GM18519 (cell line): Measurements from ENCODE around the gene DAB2IP.
"Not testable (repeated sequence)": the region's sequence is repeated elsewhere in the genome, so short reads cannot be mapped to it uniquely, and the experiment has no call there.

ENCODE experiments used
- ATAC-seq: cut with Tn5 transposase; IDR thresholded peaks from one replicate; pipeline ENCODE4 v1.9.1; 2021; ENCODE audit warnings: mild to moderate bottlenecking, moderate library complexity; ENCODE audit not compliant: unreplicated experiment, low FRiP score

DAB2IP gene

DNA sequence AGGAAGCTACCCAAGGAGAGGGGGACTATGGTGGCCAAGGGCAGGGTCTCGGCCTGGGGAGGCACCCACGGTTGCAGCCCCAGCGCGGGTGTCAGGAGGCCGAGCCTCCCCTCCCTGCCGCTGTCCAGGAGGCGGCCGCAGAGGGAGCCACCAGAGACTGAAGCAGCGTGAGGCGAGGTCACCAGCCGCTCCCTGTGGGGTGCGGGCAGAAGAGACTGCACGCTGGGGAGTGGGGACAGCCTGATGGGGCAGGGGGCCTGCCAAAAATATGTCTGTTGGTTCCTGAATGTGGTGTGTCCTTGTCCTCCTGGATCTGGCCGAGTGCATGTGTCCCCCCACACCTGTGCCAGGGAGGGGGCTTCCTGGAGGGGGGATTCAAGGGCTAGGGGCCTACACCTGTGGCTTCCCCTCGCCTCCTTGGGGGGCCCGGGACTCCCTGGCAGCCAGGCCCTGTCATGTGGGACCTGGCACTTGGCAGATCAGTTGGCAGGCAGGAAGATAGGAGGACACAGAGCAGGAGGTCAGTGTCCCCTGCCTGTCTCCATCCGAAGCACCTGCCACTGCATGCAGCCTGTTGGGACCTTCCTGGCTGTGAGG, 131.2 kb downstream of the DAB2IP start:
- no peak for ATAC-seq

DNA sequence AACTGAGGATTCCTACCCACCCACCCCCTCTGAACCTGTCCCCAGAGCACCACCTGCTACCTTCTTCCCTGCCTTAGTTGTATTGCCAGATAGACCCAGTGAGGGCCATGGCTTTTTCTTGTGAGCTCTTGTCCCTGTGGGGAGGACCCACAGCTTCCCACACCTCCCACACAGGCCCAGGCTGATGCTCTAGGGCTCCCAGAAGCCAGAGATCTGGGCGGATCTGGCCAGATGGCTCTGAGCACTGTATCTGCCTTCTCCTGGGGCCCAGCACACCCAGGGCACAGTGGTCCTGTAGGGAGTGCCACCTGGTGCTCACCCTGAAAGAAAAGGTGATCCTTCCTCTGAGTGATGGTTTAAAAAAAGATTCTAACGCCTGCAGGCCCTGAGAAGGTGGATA, 131.7 kb downstream of the DAB2IP start:
- no peak for ATAC-seq

DNA sequence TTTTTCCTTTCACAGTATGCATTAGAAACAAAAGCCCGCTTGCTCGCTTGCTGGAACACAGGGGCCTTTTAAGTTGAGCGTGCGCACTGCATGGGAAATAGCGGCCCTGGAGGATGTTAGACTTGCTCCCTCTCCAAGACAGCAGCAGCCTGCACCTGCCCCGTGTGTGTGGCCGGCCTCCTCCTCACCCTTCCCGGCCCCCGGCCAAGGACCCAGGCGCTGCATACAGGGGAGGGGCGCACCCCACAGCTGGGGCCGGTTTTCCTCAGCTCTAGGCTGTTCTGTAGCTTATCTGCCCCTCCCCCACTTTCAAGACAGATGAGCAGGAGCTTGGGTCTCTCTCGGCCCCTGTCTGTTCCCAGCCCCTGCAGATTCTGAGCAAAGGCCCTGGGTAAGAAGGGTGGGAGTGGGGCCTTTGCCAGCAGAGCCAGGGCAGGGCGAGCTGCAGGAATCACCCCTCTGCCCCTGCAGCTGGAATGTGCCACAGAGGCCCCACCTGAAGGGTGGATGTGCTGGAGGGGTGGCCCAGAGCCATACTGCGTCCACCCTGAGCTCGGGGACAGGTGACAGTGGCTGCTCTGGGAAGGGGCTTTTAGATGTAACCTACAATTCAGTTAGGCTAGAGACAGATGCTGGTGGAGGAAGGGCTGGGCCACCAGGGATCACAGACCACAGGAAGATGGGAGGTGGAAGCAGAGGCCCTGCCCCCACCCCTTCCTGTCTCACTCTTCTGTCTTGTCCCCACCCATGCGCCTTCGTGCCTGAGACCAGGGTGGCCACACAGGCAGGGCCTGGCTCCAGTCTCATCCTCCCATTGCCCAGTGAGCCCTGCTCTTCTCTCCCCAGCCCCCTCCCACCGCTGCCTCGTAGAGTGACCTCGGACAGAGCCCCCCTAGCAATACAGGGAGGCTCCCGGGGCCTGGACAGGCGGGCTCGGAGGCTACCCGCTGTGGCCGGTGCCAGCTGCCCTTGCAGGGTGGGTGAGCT, 132.4 kb downstream of the DAB2IP start:
- no peak for ATAC-seq

DNA sequence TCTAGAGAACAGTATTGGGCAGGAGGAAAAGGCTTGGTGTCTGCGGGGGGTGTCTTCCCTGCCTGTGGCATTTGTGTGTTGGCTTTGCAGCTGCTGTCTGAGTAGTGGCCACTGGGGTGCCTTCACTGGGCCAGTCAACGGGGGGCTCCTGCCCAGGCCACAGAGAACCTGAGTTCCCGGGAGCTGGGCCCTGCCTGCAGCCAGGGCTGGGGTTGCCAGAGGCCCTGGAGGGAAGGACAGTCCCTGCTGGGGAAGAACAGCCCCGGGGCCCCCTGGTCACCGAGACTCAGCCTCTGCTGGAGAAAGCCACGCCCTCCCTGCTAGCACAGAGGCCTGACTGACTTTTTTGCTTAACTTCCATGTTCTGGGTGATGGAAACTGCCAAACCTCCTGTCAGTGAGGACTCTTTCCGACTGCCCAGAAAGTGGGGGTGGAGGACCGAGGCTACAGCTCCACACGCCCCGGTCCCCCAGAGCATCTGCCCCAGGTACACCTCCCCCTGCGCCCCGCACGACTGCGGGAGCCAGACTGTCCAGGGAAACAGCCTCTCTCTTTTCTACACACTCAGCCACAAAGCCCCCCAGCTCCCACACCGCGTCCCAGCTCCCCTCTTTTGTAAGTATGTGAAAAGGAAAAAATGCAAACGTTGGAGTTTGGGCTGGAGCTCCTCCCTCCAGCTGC, 133.4 kb downstream of the DAB2IP start:
- ATAC-seq = no peak

DNA sequence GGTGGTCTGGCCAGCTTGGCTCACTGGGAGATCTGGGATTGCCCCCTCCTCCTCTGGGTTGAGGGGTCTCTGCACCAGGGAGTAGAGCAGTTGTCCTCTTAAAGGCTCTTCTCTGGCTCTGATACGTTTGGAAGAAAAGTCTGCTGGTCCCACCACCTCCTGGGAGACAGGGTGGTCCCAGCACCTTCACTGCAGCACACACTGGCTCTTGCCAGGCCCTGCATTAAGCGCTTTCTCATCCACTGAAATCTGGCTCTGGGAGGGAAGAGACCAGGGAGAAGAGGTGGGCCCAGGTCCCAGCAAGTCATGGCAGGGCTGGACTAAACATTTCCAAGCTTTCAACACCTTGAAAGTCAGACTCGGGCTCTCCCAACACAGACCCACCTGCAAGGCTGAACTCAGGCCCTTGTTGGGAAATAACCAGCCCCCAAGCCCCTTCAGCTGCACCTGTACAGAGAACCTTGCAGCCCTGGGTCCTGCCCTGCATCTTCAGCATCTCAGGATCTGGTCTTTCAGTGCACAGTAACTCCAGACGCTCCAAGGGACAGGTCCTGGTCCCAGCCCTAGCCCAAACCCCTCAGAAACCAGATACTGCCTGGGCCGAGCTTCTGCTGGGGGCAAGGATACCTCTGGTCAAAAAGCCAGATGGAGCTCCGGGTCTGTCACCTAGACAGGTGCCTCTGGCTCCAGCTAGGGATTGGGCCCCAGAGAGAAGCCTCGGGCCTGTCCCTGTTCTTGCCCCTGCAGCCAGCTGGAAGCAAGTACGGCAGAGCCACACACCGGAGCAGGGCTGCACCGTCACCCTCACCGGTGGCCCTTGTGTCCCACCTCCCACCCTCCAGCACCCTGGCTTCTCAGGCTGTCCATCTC, 134.5 kb downstream of the DAB2IP start:
- ATAC-seq = no peak

DNA sequence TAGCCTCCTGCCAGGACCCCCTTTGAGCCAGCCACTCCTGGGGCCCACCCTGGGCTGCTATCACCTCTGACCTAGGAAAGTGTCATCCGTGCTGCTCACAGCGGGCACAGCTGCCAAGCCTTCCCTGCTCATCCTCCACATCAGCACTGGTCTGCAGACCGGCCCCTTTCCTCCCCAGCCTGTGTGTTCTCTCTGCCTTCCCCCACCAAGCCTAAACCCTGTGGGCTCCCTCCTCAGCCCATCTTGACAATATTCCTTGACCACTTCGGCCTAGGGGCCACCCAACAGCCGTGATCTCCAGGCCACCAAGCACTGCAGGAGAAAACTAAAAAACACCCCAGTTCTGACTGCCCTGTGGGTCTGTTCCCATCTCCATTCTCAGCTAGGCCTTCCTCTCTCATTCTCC, 135.1 kb downstream of the DAB2IP start:
- ATAC-seq = no peak

DNA sequence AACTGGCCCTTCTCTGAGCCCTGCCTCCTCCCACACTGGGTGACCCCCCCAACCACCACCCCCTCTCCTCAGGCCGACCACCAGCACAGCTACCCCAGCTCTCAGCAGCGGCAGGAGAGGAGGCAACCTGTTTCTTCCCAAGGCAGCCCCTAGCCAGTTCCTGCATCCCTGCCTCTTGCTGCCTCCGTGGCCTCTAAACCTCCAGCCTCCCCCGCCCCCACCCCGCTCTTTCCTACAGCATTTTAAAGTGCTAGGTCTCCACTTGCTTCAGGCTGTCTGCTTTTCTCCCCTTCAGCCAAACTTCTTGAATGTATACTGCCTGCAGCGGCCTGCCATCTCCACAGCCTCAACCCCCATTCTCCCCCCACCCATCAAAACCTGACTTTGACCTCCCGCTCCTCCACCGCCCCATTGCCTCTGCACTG, 135.6 kb downstream of the DAB2IP start:
- ATAC-seq = no peak

DNA sequence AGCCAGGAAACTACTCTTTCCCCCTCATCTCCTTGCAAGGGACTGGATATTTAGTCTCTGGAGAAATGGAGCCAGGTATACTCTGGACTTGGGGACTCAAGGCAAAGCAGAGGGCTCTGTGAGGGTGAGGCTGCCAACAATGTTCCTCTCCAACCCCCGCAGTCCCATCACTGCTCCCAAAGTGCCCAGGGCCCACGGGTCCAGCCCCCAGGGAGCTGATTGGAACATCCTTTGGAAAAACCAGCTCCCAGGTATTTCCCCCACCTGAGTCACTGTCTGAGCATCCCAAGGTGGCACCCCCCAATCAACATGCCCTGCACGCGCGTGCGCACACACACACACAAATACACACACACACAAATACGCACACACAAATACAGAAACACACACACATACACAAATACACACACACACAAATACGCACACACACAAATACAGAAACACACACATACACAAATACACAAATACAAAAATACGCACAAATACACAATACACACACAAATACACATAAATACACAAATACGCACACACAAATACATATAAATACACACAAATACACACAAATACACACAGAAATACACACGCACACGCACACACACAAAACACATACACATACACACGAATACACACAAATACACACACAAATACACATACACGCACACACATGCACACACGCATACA, 137.4 kb downstream of the DAB2IP start:
- ATAC-seq = no peak

DNA sequence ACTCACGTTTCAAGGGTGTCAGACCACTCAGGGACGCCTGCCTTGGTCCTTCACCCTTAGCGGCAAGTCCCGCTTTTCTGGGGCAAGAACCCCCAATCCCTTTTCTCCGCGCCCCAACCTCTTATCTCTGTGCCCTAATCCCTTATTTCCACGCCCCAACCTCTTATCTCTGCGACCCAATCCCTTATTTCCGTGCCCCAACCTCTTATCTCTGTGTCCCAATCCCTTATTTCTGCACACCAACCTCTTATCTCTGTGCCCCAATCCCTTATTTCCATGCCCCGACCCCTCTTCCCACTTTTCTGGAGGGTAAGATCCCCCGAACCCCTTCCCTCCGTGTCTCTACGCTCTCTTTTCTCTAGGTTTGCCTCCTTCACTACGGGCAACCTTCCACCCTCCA, 139.4 kb downstream of the DAB2IP start:
- ATAC-seq = no peak

DNA sequence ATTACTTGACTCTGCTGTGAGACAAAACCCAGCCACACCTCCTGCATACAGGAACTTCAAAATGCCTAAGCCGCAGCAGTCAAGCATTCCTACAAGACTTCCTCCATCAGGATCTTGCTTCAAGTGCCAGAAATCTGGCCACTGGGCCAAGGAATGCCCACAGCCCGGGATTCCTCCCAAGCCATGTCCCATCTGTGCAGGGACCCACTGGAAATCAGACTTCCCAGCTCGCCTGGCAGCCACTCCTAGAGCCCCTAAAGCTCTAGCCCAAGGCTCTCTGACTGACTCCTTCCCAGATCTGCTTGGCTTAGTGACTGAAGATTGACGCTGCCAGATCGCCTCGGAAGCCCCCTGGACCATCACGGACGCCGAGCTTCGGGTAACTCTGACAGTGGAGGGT, 141.0 kb downstream of the DAB2IP start:
- ATAC-seq = not testable (repeated sequence)

DNA sequence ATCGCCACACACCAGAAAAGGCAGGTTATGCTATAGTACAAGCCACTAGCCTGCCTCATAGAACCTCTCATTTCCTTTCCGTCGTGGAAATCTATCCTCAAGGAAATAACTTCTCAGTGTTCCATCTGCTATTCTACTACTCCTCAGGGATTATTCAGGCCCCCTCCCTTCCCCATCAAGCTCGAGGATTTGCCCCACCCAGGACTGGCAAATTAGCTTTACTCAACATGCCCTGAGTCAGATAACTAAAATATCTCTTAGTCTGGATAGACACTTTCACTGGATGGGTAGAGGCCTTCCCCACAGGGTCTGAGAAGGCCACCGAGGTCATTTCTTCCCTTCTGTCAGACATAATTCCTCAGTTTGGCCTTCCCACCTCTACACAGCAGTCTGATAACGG, 142.9 kb downstream of the DAB2IP start:
- not testable (repeated sequence) for ATAC-seq

DNA sequence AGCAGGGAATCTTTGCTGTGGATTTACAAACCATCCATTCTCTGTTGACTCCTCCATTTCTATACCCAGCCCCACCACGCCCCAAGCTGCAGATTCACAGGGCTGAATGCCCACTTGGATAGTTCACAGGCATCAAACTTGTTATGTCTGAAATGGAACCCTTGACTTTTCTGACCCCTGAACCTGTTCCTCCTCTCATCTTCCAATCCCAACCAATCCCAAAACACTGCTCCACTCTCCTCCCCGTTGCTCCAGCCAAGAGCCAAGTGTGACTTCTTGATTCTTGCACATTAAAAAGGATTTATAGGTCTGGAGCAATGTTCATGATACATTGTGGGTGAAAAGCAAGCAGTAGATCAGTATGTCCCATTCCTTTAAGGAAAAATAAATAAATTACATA, 145.6 kb downstream of the DAB2IP start:
- ATAC-seq = no peak

DNA sequence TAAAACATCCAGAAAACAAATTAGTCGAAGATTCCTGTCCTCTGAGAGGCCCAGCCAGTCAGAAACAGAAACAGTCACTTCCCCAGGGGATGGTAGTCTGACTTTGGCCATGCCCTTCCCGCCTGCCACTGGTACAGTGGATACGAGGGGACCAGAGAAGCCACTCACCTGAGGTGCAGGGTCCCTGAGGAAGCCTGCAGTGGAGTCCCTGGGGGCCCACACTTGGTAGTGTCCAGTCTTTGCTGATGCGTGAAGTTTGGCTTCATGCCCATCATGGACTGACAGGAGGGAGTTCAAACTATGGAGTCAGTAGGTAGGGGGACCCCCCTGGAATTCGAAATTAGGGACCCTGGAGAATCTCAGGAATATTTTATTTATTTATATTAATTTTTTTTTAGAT, 147.5 kb downstream of the DAB2IP start:
- ATAC-seq = no peak

DNA sequence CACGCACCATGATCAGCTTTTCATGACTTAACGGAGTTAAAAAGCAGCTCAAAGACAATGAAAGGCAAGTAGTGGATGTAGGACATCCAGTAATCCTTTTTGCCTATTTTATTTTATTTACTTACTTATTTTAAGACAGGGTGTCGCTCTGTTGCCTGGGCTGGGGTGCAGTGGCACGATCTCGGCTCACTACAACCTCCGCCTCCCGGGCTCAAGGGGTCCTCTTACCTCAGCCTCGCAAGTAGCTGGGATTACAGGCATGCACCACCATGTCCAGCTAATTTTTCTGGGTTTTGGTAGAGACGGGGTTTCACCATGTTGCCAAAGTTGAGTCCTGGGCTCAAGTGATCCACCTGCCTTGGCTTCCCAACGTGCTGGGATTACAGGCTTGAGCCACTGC, 148.9 kb downstream of the DAB2IP start:
- ATAC-seq = no peak

DNA sequence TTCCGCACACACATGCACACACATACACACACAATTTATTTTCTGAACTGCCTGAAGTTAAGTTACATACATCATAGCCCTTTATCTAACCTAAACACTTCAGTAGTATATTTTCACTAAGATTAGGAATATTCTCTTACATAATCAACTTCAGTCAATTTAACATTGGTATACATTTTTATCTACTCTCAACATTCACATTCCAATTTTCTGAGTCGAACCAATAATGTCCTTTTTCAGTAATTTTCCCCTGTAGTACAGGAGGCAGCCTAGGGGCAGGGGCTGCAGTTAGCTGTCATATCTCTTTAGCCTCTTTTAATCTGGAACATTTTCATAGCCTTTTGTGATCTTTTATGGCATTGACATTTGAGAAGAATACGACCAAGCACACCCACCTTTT, 150.1 kb downstream of the DAB2IP start:
- no peak for ATAC-seq

DNA sequence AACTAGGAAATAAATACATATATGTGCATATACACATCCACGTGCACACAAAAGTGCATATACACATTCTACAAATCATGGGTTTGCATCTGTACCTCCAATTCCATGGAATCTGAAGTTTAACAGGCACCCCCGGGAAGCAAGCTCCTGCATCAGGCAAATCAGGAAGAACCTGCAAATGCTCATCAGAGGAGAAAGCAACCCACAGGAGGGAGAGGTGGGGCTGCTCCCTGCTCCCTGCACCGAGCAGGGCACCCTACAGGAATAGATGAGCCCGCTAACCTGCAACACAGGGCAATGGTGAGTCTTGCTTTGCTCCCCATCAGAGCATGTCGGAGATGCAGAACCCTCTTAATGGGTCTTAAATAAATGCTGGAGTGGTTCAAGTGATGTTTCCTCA, 151.3 kb downstream of the DAB2IP start:
- ATAC-seq = no peak

DNA sequence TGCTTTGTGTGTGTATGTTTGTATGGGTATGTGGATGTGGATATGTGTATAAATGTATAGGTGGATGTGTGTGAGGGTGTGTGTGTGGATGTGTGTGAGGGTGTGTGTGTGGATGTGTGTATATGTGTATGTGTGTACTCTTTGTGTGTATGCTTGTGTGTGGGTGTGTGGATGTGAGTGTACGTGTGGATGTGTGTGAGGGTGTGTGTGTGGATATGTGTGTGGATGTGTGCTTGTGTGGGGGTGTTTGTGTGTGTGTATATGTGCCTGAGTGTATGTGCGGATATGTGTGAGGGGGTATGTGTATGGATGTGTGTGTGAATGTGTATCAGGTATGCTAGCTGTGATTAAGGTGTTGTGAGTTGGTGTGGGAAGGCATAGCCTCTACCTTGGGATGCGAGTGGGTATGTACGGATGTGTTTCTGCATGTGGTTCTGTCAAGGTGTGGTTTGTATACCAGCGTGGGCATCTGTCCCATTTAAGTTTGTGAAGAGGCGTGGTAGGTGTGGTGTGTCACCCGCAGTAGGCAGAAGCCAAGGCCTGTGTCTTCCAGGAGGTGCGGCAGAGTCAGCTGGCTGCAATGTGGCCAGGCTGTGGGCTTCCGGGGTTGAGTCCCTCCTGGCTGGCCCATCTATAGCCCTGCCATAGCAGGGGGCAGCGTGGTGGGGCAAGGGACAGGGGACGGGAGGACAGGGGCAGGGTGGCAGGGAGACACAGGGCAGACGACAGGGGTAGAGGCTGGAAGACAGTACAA, 155.8 kb downstream of the DAB2IP start:
- ATAC-seq = no peak

DNA sequence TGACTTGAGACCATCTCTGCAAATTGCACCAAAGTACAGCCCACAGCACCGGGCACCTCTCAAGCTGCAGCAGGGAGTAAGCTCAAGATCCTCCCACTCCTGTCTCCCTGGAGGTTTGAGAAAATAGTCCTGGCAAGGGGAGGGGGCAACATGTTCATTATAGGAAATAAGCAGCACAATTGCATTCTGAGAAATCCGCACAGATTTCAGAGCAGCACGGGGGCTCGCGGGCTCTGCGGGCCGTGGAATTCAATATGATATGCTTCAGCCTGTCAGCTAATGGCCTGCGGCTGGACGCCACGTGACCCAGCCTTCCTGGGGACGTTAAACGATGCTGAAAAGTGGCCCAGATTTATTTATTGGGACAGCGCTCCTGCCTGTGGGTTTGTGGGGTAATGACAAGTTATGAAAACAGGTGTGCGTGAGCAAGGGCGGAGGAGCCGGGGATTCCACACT, 156.4 kb downstream of the DAB2IP start:
- no peak for ATAC-seq

DNA sequence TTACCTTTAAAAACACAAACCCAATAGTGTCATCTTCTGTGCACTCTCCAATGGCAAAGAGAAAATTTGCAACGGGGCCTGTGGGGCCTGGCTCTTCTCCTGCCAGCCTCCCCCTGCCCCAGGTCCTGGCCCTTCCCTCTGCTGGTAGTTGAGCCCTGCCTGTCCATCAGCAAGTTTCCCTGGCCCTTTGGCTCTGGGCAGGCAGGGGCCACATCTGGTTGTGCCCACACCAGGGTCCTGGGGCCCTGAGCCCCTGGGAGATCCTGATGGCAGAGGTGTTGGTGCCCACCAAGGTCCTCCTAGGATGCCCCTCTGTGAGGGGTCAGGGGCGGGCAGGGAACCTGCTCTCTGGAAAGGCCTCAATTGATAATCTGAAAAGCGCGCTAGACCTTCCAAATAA, 157.3 kb downstream of the DAB2IP start:
- no peak for ATAC-seq
